SH-SY5Y (cell line): ENCODE results near the gene MX1.

Experiments used
- GATA2 ChIP-seq: IDR thresholded peaks from 2 replicates; pipeline ENCODE4 v1.6.1; 2011; ENCODE audit warnings: mild to moderate bottlenecking, low read depth, low read length
- GATA3 ChIP-seq: IDR thresholded peaks from 2 replicates; pipeline ENCODE4 v1.6.1; 2011; ENCODE audit warnings: low read depth, mild to moderate bottlenecking, low read length, moderate library complexity

DNA sequence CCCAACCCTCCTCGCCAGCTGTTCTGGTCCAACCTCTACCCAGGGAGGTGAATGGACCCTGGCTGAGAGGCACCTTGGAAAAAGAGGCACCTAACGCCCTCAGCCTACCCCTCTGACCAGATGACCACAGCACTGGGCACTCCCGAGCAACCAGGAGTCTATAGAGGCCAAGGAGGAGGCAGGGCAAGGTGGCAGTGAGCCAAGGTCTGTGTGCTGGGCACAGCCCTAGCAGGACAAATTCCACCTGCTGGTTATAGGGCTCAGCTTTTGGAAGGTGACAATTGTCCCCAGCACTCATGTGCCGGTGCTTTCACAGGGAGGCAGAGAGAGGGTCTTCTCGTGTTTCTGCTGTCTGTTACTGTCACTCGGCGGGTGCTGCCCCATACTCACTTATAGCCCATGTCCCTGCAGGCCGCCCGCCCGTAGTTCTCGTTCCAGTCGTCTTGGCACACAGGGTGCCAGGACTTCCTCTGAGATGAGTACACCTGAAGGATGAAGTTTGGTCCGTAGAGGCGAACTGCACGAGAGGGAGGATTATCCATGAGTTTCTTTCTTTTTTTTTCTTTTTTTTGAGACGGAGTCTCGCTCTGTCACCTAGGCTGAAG lies 54.1 kb downstream of the MX1 start:
- no peak for TF ChIP-seq GATA2
- TF ChIP-seq GATA3 = no peak
